ENCODE results near the gene DEAF1. TPM values are rescaled to one million over a fixed set of nuclear protein-coding genes. Genes with fewer than 3 reads are reported as not detected.

The DEAF1 gene
- total RNA-seq, 1 experiment from 2014 or later = 139 TPM

DNA sequence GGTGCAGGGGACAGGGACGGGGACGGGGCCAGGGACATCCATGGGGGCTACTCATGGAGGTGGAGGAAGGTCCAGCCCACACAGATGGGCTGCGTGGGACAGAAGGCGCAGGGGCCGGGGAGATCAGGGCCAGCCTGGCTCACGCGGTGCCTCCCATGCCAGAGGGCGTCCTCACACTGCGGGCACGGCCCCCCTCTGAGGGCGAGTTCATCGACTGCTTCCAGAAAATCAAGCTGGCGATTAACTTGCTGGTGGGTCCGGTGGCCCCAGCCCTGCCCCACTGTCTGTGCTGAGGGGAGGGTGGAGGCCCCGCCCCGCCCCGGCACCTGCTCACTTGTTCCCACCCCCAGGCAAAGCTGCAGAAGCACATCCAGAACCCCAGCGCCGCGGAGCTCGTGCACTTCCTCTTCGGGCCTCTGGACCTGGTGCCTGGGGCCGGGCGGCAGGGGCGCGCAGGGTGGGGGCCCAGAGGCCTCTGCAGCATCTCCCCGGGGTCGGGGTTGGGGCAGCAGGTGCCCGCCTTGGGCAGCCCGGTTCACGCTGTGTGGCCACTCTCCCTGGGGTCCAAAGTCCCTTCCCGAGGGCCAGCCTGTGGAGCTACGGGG lies 26.8 kb upstream of the DEAF1 start:
- DNase-seq (ENCODE audit: low spot score) = no peak

DNA sequence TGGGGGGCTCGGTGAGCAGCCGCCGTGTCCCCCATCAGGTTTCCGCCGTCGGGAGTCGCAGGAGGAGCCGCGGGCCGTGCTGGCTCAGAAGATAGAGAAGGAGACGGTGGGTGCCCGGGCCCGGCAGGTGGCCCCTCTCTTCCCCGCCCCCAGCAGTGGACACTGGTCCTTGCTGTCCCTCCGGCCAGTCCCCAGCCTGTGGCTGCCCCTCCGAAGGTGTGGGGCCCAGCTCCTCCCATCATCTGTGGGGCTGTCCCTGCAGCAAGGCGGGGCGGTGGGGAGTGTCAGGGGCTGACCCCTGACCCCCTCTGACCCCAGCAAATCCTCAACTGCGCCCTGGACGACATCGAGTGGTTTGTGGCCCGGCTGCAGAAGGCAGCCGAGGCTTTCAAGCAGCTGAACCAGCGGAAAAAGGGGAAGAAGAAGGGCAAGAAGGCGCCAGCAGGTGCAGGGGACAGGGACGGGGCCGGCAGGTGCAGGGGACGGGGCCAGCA lies 26.3 kb upstream of the DEAF1 start:
- no peak for DNase-seq (ENCODE audit: low spot score)

DNA sequence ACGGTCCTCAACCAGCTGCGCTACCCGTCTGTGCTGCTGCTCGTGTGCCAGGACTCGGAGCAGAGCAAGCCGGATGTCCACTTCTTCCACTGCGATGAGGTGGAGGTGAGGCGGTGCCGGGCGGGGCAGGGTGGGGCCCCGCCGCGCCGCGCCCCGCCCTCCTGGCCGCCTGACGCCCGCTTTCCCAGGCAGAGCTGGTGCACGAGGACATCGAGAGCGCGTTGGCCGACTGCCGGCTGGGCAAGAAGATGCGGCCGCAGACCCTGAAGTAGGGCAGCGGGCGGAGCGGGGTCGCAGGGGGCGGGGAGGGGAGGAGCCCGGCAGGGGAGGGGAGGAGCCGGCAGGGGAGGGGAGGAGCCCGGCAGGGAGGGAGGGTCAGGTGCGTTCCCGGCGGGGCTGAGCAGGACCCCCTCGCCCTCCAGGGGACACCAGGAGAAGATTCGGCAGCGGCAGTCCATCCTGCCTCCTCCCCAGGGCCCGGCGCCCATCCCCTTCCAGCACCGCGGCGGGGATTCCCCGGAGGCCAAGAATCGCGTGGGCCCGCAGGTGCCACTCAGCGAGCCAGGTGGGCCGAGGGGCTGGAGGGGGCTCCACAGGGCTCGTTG lies 25.7 kb upstream of the DEAF1 start:
- DNase-seq (ENCODE audit: low spot score) = peak; percentile 85

DNA sequence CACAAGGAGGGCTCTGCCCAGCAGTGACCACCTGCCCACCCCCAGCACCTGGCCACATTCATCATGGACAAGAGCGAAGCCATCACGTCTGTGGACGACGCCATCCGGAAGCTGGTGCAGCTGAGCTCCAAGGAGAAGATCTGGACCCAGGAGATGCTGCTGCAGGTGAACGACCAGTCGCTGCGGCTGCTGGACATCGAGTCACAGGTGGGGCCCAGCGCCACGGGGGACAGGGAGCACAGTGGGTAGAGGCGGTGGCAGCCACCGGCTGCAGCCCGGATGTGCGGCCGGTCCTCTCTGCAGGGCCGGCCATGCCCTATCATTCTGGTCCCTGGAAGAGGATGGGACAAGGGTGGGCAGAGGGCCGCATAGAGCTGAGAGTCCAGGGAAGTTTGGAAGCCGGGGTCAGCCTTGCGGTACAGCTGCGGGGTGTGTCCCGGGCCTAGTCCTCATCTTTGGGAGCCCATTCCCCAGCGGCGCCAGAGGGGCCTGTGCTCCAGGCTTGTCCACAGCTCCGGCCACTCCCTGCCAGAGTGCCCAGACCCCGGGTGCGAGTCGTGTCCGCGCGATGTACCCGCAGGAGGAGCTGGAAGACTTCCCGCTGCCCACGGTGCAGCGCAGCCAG lies 25.1 kb upstream of the DEAF1 start:
- no peak for DNase-seq (ENCODE audit: low spot score)

DNA sequence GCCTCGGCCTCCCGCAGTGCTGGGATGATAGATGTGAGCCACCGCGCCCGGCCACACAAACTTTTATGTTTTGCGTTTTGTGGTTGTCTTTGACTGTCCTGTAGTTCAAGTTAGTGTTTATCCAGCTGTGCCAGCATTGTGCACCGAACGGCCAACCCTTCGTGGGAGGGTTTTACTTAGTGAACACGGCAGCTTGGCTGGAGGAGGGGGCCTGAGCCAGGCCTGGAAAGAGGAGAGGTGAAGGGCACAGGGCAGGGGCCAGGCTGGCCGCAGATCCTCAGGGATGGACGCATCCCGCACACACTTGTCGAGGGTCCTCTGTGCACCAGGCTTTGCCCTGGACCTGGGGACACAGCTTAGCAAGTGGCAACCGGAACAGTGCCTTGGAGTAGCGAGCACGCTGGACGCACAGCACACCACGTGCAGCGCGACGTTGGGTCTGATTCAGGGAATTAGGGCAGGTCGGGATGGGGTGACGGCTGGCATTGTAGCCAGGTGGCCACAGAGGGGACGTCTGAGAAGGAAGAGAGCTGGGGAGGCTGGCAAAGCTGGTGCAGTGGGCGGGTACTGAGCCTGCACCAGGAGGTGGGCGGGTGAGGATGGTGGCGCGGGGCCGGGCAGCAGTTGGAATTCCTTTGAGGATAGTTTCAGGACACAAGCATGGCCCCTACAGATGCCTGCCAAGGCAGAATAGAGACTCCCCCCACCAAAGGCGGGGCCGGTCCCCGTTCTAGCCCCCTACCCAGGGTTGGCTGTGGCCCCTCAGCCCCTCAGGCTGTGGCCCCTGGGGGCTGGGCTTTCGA lies 24.4 kb upstream of the DEAF1 start:
- DNase-seq (ENCODE audit: low spot score) = peak; percentile 94

DNA sequence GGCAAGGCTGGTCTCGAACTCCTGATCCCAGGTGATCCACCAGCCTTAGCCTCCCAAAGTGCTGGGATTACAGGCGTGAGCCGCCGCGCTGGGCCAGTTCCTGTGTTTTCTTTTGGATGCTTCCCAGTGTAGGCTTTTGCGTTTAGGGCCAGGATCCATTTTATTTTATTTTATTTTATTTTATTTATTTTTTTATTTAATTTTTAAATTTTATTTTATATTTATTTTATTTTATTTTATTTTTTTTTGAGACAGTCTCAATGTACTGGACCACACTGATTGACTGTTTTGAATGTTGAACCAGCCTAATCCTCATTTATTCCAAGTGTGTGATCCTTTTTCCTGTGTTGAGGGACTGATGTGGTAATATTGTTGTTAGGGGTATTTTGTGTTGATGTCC lies 19.4 kb upstream of the DEAF1 start:
- DNase-seq (ENCODE audit: low spot score) = no peak

DNA sequence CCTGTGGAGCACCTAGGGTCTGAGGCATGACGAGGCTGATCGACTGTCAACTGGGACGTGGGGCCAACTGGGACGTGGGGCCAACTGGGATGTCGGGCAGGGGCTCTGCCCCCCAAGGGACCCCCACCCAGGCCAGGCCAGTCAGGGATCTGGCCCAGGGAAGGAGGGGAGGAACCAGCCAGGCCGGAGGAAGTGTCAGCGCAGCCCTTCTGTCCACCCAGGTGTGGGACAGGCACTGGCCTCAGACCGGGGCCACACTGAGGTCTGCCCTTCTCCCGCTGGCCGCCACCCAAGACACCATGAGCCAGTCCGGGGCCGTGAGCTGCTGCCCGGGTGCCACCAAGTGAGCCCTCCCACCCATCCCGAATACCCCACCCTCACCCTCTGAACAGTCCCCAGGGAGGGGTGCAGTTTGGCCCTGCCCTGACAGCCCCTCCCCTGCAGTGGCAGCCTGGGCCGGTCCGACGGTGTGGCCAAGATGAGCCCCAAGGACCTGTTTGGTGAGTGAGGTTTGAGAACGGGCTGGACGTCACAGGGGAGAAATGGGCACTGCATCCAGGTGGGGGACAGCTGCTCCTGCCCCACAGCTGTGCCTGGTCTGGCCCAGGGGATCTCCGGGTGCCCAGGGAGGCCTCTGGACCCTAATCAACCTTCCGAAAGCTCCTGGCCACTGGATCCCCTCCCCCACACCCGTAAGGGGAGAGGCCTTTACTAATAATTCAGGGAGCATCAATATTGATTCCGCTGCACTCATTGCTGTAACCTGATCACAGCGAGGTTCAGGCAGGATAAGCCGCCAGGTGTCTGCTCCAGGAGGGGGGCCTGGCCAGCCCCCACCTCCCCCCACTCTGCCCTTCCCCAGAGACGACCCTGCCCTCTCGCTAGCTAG lies 14.3 kb upstream of the DEAF1 start:
- DNase-seq (ENCODE audit: low spot score) = no peak

DNA sequence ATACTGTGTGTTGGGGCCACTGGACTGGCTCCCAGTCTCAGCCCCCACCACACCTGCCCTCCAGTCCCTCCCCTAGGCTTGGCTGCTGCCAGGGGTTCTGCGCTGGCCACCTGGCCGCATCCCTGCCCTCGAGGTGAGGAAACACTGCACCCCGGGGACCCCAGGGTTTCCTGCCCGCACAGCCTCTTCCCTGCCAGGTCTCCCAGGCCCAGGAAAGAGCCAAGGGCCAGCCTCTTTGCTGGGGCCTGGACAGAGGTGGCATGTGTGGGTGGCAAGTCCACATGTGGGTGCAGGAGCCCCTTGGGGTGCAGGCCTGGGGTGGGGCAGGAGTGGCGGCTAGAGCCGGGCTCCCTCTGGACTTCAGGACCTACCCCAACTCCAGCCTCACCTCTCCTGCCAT lies 13.5 kb upstream of the DEAF1 start:
- DNase-seq (ENCODE audit: low spot score) = no peak

DNA sequence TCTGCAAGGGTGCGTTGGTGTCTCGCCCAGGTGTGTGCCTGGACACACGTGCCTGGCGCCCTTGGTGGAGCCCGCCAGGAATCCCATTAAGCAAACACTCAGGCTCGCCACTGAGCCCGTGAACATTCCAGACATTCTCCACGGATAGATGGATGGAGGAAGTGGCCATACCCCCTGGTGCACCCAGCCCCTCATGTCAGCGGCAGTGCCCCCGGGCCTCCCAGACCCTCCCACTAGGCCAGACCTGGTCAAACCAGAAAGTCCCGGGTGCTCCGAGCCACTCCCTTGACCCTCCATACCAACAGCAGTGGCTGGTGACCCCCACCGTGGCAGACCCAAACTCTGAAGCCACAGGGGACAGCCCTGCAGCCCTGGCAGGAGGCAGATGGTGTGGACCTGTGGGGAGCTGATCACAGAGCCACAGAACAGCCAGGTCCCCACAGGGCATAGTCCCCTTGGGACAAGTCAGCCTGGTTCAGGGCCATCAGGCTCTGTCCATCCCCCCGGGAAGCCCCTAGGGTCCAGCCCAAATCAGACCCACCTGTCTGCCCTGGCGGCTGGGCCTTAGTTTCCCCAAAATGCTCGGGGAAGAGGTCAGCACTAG lies 12.9 kb upstream of the DEAF1 start:
- peak; percentile 54 for DNase-seq (ENCODE audit: low spot score)

DNA sequence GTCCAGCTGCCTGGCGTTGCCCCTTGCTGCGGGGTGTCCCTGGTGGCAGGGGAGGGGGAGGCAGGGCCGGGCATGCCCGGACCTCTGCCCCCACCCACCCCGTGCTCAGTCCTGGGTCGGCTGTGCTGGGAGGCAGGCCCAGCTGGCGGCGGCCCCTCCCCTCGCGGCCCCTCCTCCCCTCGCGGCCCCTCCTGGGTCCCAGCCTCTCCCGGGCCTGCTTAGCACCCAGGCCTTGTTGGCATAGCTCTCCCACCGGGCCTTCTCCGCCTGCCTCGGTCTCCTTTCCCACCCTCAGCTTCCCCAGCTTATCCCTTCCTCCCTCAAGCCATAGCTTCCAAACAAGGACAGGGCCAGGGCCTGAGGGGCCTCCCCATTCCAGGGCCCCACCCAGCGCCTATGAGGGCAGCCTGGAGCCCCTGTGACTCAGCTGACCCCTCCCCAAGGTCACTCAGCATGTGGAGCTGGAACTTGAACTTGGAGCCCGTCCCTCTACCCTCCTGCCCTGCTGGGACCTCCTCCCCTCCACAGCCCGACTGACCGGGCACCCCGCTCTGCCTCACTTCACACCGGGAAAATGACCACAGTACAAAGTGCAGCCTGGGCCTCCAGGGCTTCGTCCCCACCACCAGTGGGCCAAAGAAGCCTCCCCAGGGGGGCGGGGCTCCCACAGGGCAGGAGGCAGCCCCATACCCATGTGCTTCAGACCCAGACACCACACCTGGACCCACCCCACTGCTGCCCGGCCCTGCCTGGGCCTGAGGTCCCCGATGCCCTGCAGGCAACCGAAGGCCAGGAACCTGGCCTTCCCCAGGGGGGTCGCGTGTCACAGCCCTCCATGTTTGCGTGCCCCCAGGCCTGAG lies 12.2 kb upstream of the DEAF1 start:
- DNase-seq (ENCODE audit: low spot score) = peak; percentile 59

DNA sequence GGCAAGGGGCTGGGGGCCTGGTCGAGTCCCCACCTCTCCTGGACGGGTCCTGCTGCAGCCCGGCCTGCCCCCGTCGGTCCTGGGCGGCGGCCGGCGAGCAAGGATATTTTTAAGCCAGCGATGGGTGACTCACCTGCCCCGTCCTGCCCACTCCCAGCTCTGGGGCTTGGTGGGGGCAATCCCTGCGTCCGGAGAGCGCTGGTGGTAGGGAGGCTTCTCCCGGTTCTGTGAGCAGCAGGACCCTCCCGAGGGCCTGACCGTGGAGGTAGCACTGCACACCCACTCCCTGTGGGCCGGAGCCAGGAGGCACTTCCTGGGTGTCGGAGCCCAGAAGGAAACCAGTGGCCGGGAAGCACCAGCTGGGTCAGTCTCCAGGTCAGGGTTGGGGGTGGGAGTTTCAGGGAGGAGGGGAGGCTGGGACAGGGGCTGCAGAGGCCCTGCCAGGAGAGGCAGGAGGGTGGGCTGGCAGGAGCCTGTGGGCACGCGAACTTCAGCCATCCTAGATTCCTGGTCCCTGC lies 11.5 kb upstream of the DEAF1 start:
- no peak for DNase-seq (ENCODE audit: low spot score)

DNA sequence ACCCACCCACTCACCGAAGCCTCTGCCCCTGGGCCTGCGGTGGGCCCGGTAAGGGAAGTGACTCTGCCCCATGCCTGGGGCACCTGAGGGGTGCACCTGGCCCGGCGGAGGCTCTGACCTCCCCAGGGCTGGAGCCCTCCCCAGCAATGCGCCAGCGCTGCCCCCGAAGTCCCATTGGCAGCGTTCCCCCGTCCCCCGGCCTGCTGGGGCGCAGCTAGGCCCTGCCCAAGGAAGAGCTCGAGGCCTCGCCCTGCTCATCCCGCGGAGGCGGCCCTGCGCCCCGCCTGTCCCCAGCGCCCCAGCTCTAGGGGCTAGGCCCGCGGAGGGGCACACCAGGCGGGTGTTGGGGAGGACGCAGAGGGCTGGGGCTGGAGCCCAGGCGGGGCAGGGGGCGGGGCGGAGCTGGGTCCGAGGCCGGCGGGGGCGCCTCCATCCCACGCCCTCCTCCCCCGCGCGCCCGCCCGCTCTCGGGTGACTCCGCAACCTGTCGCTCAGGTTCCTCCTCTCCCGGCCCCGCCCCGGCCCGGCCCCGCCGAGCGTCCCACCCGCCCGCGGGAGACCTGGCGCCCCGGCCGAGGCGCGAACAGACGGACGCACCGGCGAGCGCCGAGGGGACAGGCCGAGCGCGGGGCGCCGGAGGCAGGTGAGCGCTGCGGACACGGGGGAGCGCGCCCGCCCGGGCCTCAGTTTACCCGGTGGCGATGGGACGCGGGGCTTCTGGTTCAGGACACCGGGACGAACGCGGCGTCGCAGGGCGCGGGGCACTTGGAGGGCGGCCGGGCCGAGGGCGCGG lies 10.8 kb upstream of the DEAF1 start, which contains the start of gene EPS8L2:
Gene EPS8L2, plus strand, starts transcription at position 586 of the 793 bp plus-strand sequence. CDS start 3,177 bp downstream, outside the sequence.
- DNase-seq (ENCODE audit: low spot score) = peak; percentile 81

DNA sequence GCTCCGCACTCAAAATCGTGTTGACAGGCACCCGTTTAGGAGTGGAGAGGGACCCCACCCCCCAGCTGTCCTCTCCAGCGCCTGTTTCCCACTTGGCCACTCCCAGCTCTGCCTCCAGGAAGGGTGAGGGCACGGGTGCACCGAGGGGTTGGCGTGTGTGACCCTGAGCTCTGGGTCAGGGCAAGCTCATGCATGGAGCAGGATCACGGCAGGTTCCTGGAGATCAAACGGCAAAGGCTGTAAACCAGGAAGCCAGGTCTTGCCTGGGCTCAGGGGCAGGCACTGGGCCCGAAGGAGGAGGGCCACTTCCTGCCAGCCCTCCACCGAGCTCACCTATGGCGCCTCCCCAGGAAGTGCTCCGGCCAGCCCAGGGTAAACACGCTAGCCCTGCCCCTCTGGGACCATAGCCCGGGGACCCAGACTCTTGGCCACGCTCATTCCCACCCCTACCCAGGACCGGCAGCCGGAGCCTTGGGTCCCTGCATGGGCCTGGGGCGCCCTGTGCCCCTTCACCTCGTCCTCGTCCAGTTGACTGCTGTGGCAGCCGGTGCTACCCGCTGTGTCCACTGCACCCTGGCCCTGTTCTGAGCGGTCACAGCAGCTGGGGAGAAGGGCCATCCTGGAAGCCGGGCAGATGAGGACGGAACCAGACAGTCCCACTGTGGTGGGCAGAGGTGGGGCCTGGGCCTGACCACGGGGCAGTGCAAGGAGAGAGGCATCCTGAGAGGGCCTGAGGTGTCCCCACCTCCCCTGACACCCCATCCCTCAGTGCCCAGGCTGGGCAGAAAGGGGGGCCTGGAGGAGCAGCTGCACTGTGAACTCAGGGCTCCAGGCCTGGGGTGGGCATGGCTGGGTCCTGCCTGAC lies 10.0 kb upstream of the DEAF1 start:
- DNase-seq (ENCODE audit: low spot score) = peak; percentile 94

DNA sequence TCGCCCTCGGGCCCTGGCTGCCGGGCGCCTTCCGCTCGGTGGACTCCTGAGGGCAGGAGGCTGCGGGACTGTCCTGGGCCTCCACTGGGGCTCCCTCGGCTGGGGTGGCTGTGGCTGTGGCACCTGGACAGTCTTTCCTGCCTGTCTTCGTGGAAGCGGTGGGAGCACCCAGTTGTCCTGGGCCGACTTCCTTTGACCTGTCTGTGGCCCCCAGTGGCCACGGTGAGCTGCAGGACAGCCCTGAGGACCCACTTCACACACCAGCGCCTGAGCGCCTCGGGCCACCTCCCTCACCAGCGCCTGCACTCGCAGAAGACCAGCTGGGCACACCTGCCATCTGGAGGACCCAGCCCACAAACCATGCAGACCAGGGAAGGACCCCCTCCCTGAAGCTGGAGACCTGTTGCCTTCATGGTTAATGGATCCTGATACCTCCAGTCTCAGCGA lies 9.2 kb upstream of the DEAF1 start:
- DNase-seq (ENCODE audit: low spot score) = no peak

DNA sequence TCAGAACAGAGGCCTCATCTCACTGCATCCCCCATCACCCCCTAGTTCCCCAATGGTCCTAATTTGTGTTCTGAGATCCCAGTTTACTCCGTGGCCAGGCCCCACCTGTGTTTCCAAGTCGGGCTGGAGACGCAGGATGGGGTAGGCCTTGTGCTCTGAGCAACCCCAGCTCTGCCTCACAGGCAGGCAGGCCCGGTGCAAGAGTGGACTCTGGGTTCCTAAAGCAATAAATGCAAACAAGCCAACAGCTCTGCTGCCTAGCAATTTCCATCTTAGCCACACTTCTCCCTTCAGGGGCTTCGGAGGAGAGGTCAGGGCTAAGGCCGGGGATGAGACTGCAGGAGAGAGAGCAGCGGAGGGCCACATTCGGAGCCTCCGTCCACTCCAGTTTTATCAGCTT lies 8.5 kb upstream of the DEAF1 start:
- DNase-seq (ENCODE audit: low spot score) = no peak

DNA sequence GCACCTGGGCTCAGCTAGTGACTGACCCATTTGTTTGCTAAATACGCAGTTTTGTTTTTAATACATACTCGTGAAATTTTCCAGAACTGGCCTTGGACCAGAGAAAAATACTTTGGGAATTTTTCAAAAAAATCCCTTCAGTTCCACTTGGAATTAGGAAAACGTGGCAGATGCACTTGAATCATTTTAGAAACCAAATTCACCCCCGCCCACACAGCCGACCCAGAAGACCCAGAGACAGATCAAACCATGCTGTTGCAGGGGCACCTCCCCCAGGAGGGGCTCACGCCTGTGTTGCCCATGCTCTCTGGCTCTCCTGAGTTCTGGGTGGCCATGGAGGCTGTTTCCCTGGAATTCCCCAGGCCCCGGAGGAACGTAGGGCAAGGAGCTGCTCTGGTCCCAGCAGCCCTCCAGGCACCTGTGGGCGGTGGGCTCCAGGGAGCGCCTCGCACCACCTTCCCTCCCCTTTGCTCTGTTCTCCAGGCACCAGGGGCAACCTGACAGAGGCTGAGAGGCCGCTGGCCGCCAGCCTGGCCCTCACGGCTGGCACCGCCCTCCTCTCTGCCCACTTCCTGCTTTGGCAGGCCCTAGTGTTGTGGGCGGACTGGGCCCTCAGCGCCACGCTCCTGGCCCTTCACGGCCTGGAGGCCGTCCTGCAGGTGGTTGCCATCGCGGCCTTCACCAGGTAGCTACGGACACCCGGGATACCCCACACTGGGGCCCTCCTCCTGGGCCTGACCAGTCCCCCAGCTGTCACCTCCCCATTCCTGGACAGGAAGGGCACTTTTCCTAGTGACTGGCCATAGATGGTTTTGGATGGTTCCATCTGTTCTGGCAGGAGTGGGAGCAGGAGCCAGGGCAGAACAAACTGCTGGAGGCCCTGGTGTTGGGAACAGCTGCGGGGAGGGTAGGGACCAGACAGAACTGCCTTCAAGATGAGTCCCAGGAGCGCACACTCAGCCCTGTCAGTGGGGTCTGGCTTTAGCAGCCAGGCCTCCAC lies 7.7 kb upstream of the DEAF1 start:
- peak; percentile 85 for DNase-seq (ENCODE audit: low spot score)
